ENCODE results near the gene CCDC102B. TPM values are rescaled to one million over a fixed set of nuclear protein-coding genes. Genes with fewer than 3 reads are reported as not detected.

CCDC102B gene
- polyA plus RNA-seq, 3 donors from 2014 or later: 2.8 to 7.0 (median 6.2) TPM

GRCh38 chr18:68791801-68792200 is 6.1 kb upstream of the CCDC102B start:
- H3K36me3 Mint-ChIP-seq: no peaks in the 10 kb centered on the region
- DNase-seq: no peak
- H3K27ac Mint-ChIP-seq: no peak overlapping the region
- H3K4me3 Mint-ChIP-seq: no peak overlapping the region
- no peaks in the 10 kb centered on the region for H3K4me1 Mint-ChIP-seq
- H3K9me3 Mint-ChIP-seq: peaks cover 0 to 5% (median 0%) of the 10 kb centered on the region in 6 donors
- no peaks in the 10 kb centered on the region for H3K27me3 Mint-ChIP-seq (ENCODE audit: low read depth in 3 of 3)

- H3K4me3 Mint-ChIP-seq: no peak overlapping the region
- H3K27me3 Mint-ChIP-seq (ENCODE audit: low read depth in 3 of 3): no peaks in the 10 kb centered on the region
- H3K9me3 Mint-ChIP-seq: peaks cover 0 to 13% (median 0%) of the 10 kb centered on the region in 6 donors
- H3K27ac Mint-ChIP-seq: no peak overlapping the region
- no peak for DNase-seq
- H3K36me3 Mint-ChIP-seq: no peaks in the 10 kb centered on the region
- H3K4me1 Mint-ChIP-seq: no peaks in the 10 kb centered on the region
Measured at GRCh38 chr18:68793951-68794350, 3.9 kb upstream of the CCDC102B start.

- no peaks in the 10 kb centered on the region for H3K27me3 Mint-ChIP-seq (ENCODE audit: low read depth in 3 of 3)
- DNase-seq: no peak
- no peaks in the 10 kb centered on the region for H3K4me1 Mint-ChIP-seq
- H3K4me3 Mint-ChIP-seq: no peak overlapping the region
- no peak overlapping the region for H3K27ac Mint-ChIP-seq
- peaks cover 0 to 3% (median 0%) of the 10 kb centered on the region in 3 donors for H3K36me3 Mint-ChIP-seq
- H3K9me3 Mint-ChIP-seq: peaks cover 0 to 14% (median 0%) of the 10 kb centered on the region in 6 donors
Measured at GRCh38 chr18:68796936-68797690, 767 bp upstream of the CCDC102B start.

- Mint-ChIP-seq H3K4me3 (no peak overlapping the region), H3K36me3 (peaks cover 0 to 3% (median 0%) of the 10 kb centered on the region in 3 donors), H3K27ac (no peak overlapping the region), H3K9me3 (peaks cover 0 to 14% (median 0%) of the 10 kb centered on the region in 6 donors), H3K27me3 (ENCODE audit: low read depth in 3 of 3) (no peaks in the 10 kb centered on the region), H3K4me1 (no peaks in the 10 kb centered on the region)
- no peak for DNase-seq
Measured at GRCh38 chr18:68800075-68800474, 2.2 kb downstream of the CCDC102B start.

GRCh38 chr18:68803356-68803755 is 5.5 kb downstream of the CCDC102B start:
- no peaks in the 10 kb centered on the region for H3K4me1 Mint-ChIP-seq
- H3K4me3 Mint-ChIP-seq: no peak overlapping the region
- H3K36me3 Mint-ChIP-seq: peaks cover 0 to 3% (median 0%) of the 10 kb centered on the region in 3 donors
- H3K27ac Mint-ChIP-seq: no peak overlapping the region
- H3K27me3 Mint-ChIP-seq (ENCODE audit: low read depth in 3 of 3): no peaks in the 10 kb centered on the region
- peaks cover 0 to 8% (median 2%) of the 10 kb centered on the region in 6 donors for H3K9me3 Mint-ChIP-seq
- DNase-seq: no peak

GRCh38 chr18:68817584-68817983 is 19.7 kb downstream of the CCDC102B start:
- H3K9me3 Mint-ChIP-seq: peaks cover 0 to 4% (median 0%) of the 10 kb centered on the region in 6 donors
- DNase-seq: no peak
- H3K4me1 Mint-ChIP-seq: no peaks in the 10 kb centered on the region
- no peak overlapping the region for H3K27ac Mint-ChIP-seq
- no peak overlapping the region for H3K4me3 Mint-ChIP-seq
- H3K36me3 Mint-ChIP-seq: no peaks in the 10 kb centered on the region
- H3K27me3 Mint-ChIP-seq (ENCODE audit: low read depth in 3 of 3): no peaks in the 10 kb centered on the region

GRCh38 chr18:68818584-68818983 is 20.7 kb downstream of the CCDC102B start:
- Mint-ChIP-seq H3K4me3 (no peak overlapping the region), H3K9me3 (no peaks in the 10 kb centered on the region), H3K36me3 (peaks cover 0 to 3% (median 0%) of the 10 kb centered on the region in 3 donors), H3K27ac (no peak overlapping the region), H3K4me1 (no peaks in the 10 kb centered on the region), H3K27me3 (ENCODE audit: low read depth in 3 of 3) (no peaks in the 10 kb centered on the region)
- no peak for DNase-seq

- Mint-ChIP-seq H3K27ac (no peak overlapping the region), H3K9me3 (peaks cover 0 to 4% (median 0%) of the 10 kb centered on the region in 6 donors)
- no peak for DNase-seq
Measured at GRCh38 chr18:68822926-68823325, 25.0 kb downstream of the CCDC102B start.

GRCh38 chr18:68826121-68826520 is 28.2 kb downstream of the CCDC102B start:
- no peak overlapping the region for H3K27ac Mint-ChIP-seq
- no peak for DNase-seq
- peaks cover 0 to 4% (median 0%) of the 10 kb centered on the region in 6 donors for H3K9me3 Mint-ChIP-seq
- peaks cover 0 to 3% (median 0%) of the 10 kb centered on the region in 3 donors for H3K36me3 Mint-ChIP-seq
- no peaks in the 10 kb centered on the region for H3K27me3 Mint-ChIP-seq (ENCODE audit: low read depth in 3 of 3)
- no peak overlapping the region for H3K4me3 Mint-ChIP-seq
- no peaks in the 10 kb centered on the region for H3K4me1 Mint-ChIP-seq

More at GRCh38 chr18:68822926-68823325, 25.0 kb downstream of the CCDC102B start:
- H3K36me3 Mint-ChIP-seq: peaks cover 0 to 3% (median 0%) of the 10 kb centered on the region in 3 donors
- H3K4me1 Mint-ChIP-seq: no peaks in the 10 kb centered on the region
- no peak overlapping the region for H3K4me3 Mint-ChIP-seq
- H3K27me3 Mint-ChIP-seq (ENCODE audit: low read depth in 3 of 3): no peaks in the 10 kb centered on the region

- no peak for DNase-seq
- Mint-ChIP-seq H3K36me3 (no peaks in the 10 kb centered on the region), H3K27ac (no peak overlapping the region), H3K4me1 (no peaks in the 10 kb centered on the region), H3K27me3 (ENCODE audit: low read depth in 3 of 3) (peaks cover 0 to 2% (median 0%) of the 10 kb centered on the region in 3 donors), H3K4me3 (no peak overlapping the region), H3K9me3 (peaks cover 0 to 4% (median 0%) of the 10 kb centered on the region in 6 donors)
Measured at GRCh38 chr18:68830256-68831045, 32.6 kb downstream of the CCDC102B start.

- H3K36me3 Mint-ChIP-seq: no peaks in the 10 kb centered on the region
- DNase-seq: no peak
- H3K4me3 Mint-ChIP-seq: no peak overlapping the region
- H3K27me3 Mint-ChIP-seq (ENCODE audit: low read depth in 3 of 3): peaks cover 0 to 2% (median 0%) of the 10 kb centered on the region in 3 donors
- H3K9me3 Mint-ChIP-seq: no peaks in the 10 kb centered on the region
- no peak overlapping the region for H3K27ac Mint-ChIP-seq
- no peaks in the 10 kb centered on the region for H3K4me1 Mint-ChIP-seq
Measured at GRCh38 chr18:68833756-68834155, 35.9 kb downstream of the CCDC102B start.

GRCh38 chr18:68837665-68838451 is 40.0 kb downstream of the CCDC102B start:
- Mint-ChIP-seq H3K27me3 (ENCODE audit: low read depth in 3 of 3) (no peaks in the 10 kb centered on the region), H3K9me3 (no peaks in the 10 kb centered on the region), H3K4me3 (no peak overlapping the region), H3K27ac (no peak overlapping the region), H3K36me3 (no peaks in the 10 kb centered on the region), H3K4me1 (no peaks in the 10 kb centered on the region)
- no peak for DNase-seq

- Mint-ChIP-seq H3K4me3 (no peak overlapping the region), H3K27me3 (ENCODE audit: low read depth in 3 of 3) (no peaks in the 10 kb centered on the region), H3K4me1 (no peaks in the 10 kb centered on the region), H3K9me3 (no peaks in the 10 kb centered on the region), H3K27ac (no peak overlapping the region), H3K36me3 (no peaks in the 10 kb centered on the region)
- no peak for DNase-seq
Measured at GRCh38 chr18:68839701-68840100, 41.8 kb downstream of the CCDC102B start.
